GM18873 (cell line): Measurements from ENCODE around the gene ONECUT3.

Experiments used
- ATAC-seq: cut with Tn5 transposase; IDR thresholded peaks from one replicate; pipeline ENCODE4 v1.9.1; 2021; ENCODE audit warnings: mild to moderate bottlenecking, moderate library complexity, moderate number of reproducible peaks; ENCODE audit not compliant: unreplicated experiment, low FRiP score

The ONECUT3 gene

GRCh38 chr19:1826557-1827521 is 73.5 kb downstream of the ONECUT3 start:
- ATAC-seq = no peak

DNA sequence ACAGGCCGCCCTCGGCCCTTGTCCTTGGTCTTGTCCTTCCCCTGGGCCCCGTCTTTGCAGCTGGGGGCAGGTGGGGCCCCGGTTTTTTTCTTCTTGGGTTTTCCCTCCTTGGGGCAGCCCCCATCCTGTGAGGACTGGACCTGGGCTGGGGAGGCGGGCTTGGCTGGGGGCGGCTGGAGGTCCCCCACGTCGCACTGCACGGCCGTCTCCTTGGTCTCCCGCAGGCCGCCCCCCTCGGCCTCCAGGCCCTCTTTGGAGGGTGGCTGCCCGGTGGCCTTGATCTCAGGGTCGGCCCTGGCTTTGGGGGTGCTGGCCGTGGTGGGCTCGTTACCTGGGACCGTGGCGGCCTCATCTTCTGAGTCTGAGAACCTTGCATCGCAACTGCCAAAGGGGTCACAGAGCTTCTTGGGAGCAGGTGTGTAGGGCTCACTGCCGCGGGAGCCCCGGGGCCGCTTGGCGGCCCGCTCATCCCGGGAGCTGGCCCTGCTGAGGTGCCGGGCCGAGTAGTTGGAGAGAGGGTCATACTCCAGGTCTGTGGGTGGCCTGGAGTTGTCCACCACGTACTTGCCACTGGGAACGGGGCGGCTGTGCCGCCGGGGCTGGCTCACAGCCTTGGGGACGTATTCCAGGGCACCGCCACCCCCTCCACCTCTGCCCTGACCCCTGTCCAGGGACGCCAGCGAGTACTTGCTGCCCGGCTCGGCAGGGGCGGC is 74.4 kb downstream of the ONECUT3 start:
- ATAC-seq = no peak

DNA sequence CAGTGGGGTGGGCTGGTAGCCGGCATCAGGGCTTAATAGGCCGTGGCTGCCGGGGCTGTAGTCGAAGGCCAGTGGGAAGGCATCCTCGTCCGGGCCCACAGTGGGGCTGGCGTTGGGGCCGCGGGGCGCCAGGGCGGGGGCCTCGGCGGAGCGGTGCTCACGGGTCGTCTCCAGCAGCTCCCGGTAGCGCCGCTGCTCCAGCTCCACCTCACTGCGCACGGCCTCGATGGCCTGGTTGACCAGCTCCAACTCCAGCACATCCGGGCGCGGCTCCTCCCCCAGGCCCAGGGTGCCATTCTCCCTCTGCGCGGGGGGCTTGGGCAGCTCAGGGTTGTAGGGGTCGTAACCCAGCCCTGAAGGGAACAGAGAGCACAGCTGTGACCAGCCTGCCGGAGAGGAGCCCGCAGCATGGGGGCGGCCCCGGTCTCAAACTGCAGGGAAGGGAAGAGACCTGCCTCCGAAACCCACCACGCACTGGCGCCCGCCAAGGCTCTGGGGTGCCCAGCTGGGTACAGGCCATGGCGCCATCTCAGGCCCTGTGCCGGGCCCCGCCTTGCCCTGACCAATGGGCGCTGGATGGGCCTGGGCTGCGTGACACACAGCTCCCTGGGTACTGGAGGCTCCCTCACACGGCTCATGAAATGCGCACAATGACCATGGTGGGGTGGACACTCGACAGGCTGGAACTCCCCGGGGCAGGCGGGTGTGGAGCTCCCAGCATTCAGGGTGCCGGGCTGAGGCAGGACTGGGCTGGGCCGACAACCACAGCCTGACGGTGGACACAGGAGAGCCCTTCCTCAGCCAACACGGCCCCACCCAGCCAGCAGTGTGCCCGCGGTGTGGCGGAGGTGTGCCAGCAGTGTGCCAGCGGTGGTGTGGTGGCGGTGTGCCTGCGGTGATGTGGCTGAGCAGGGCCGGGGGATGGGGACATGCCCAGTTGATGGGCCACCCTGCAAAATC is 75.3 kb downstream of the ONECUT3 start:
- no peak for ATAC-seq

GRCh38 chr19:1829958-1830357 is 76.7 kb downstream of the ONECUT3 start:
- no peak for ATAC-seq

GRCh38 chr19:1830568-1830967 is 77.3 kb downstream of the ONECUT3 start:
- no peak for ATAC-seq
